WTC11 (cell line): Measurements from ENCODE around the gene LRMDA. TPM values are rescaled to one million over a fixed set of nuclear protein-coding genes. Genes with fewer than 3 reads are reported as not detected.

Experiments used
- ATAC-seq: fragments of 200-7000 bp; cut with Tn5 transposase; 2 replicates; pipeline ENCODE4 v1.10.0; 2021; ENCODE audit warnings: mild to moderate bottlenecking, moderate library complexity
- CTCF ChIA-PET: fragments of 300-600 bp; sonication (Branson Sonifier 250); formaldehyde crosslinking; loops from one replicate; lab custom pipeline; 2021; ENCODE audit warnings: antibody characterized with exemption; lab: Charles Lee
- POLR2A ChIA-PET: fragments of 350-600 bp; sonication (Branson Sonifier 250); formaldehyde crosslinking; loops from one replicate; lab custom pipeline; 2021; ENCODE audit warnings: antibody characterized with exemption; lab: Charles Lee
- DNase-seq: peaks from one replicate; pipeline ENCODE4 v3.0.0; 2021; ENCODE audit warnings: low spot score
- H3K27ac Mint-ChIP-seq: 2 replicates; pipeline ENCODE4 v1.8.0; 2021; ENCODE audit warnings: mixed read lengths
- H3K27me3 Mint-ChIP-seq: 2 replicates; pipeline ENCODE4 v1.8.0; 2021; ENCODE audit warnings: low read depth, mild to moderate bottlenecking, moderate library complexity, mixed read lengths
- H3K36me3 Mint-ChIP-seq: 2 replicates; pipeline ENCODE4 v1.8.0; 2021; ENCODE audit warnings: mixed read lengths
- H3K4me1 Mint-ChIP-seq: 2 replicates; pipeline ENCODE4 v1.8.0; 2022; ENCODE audit warnings: mixed read lengths
- H3K4me3 Mint-ChIP-seq: 2 replicates; pipeline ENCODE4 v1.8.0; 2021; ENCODE audit warnings: mild to moderate bottlenecking, moderate library complexity, mixed read lengths
- H3K9me3 Mint-ChIP-seq: 2 replicates; pipeline ENCODE4 v1.8.0; 2021; ENCODE audit warnings: mixed read lengths
- ETV6 ChIP-seq: sonication (generic); formaldehyde crosslinking; IDR thresholded peaks from 2 replicates; pipeline ENCODE4 v1.8.1; 2022; ENCODE audit warnings: mild to moderate bottlenecking, missing genetic modification reagents
- FOXP1 ChIP-seq: sonication (generic); formaldehyde crosslinking; IDR thresholded peaks from 2 replicates; pipeline ENCODE4 v1.8.0; 2022; ENCODE audit warnings: missing genetic modification reagents, mild to moderate bottlenecking, moderate library complexity, borderline replicate concordance
- GTF2I ChIP-seq: fragments of 250-450 bp; sonication (Bioruptor Pico); conservative IDR thresholded peaks from 2 replicates; pipeline ENCODE4 v1.4.0; 2021; ENCODE audit warnings: mild to moderate bottlenecking
- RORB ChIP-seq: fragments of 250-450 bp; sonication (Bioruptor Pico); IDR thresholded peaks from 2 replicates; pipeline ENCODE4 v1.9.0; 2021; ENCODE audit warnings: mild to moderate bottlenecking
- SMAD3 ChIP-seq: sonication (generic); formaldehyde crosslinking; IDR thresholded peaks from 2 replicates; pipeline ENCODE4 v1.8.0; 2022; ENCODE audit warnings: missing genetic modification reagents, mild to moderate bottlenecking, borderline replicate concordance
- TEAD4 ChIP-seq: sonication (generic); formaldehyde crosslinking; IDR thresholded peaks from 2 replicates; pipeline ENCODE4 v1.8.0; 2022; ENCODE audit warnings: mild to moderate bottlenecking, missing genetic modification reagents
- USF2 ChIP-seq: sonication (generic); formaldehyde crosslinking; IDR thresholded peaks from 2 replicates; pipeline ENCODE4 v1.8.1; 2023; ENCODE audit warnings: mild to moderate bottlenecking, missing genetic modification reagents, moderate library complexity
- ZMAT4 ChIP-seq: fragments of 250-450 bp; sonication (Bioruptor Pico); IDR thresholded peaks from 2 replicates; pipeline ENCODE4 v1.9.0; 2021; ENCODE audit warnings: mild to moderate bottlenecking
- total RNA-seq: library from RNA; stranded (reverse); gene quantifications from 3 replicates; pipeline ENCODE4 v1.2.3, GENCODE V29; 2021
- TF ChIP-seq, protein P1 (sequence below): sonication (generic); formaldehyde crosslinking; IDR thresholded peaks from 2 replicates; pipeline ENCODE4 v1.8.1; 2022; ENCODE audit warnings: low read depth, missing genetic modification reagents, borderline replicate concordance
- TF ChIP-seq, protein P2 (sequence below): sonication (generic); formaldehyde crosslinking; IDR thresholded peaks from 2 replicates; pipeline ENCODE4 v1.8.1; 2023; ENCODE audit warnings: mild to moderate bottlenecking, missing genetic modification reagents
- TF ChIP-seq, protein P3 (sequence below): fragments of 250-450 bp; sonication (Bioruptor Pico); IDR thresholded peaks from 2 replicates; pipeline ENCODE4 v1.9.0; 2021; ENCODE audit warnings: mild to moderate bottlenecking, borderline replicate concordance
- TF ChIP-seq, protein P4 (sequence below): fragments of 250-450 bp; sonication (Bioruptor Pico); IDR thresholded peaks from 2 replicates; pipeline ENCODE4 v1.9.0; 2021; ENCODE audit warnings: mild to moderate bottlenecking
- TF ChIP-seq, protein P5 (sequence below): sonication (generic); formaldehyde crosslinking; IDR thresholded peaks from 2 replicates; pipeline ENCODE4 v1.8.0; 2022; ENCODE audit warnings: mild to moderate bottlenecking, missing genetic modification reagents

Gene LRMDA
- total RNA-seq, 1 experiment from 2014 or later, result 0.92 TPM

DNA sequence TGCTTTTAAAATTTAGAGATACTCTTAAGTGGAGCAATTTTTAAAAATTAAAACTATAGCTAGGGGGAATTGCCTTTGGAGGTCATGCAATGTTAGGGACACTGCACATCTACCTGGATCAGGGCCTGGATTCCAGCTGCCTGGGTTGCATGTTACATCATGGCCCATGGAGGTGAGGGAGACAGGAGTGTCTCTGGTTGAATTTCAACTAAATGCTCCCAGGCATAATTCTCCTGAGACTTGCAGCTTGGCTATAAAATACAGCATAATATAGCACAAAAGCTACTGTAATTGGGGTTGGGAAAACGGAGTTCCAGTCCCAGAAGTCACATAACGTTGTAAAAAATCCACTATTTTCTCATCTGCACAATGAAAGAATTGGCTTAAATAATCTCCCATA, 782.5 kb downstream of the LRMDA start (continued):
- TF ChIP-seq, protein P1, sequence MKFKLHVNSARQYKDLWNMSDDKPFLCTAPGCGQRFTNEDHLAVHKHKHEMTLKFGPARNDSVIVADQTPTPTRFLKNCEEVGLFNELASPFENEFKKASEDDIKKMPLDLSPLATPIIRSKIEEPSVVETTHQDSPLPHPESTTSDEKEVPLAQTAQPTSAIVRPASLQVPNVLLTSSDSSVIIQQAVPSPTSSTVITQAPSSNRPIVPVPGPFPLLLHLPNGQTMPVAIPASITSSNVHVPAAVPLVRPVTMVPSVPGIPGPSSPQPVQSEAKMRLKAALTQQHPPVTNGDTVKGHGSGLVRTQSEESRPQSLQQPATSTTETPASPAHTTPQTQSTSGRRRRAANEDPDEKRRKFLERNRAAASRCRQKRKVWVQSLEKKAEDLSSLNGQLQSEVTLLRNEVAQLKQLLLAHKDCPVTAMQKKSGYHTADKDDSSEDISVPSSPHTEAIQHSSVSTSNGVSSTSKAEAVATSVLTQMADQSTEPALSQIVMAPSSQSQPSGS, result no peak
- TF ChIP-seq, all 79 proteins: peak for 0

GRCh38 chr10:76218035-76218434, 786.6 kb downstream of the LRMDA start:
- POLR2A ChIA-PET, result no interaction called here
- Mint-ChIP-seq H3K27ac (no peak overlapping the region), H3K4me1 (0 out of 2 replicates have a peak, but pooled peaks cover 3% of the 10 kb centered on the region), H3K36me3 (no peaks in the 10 kb centered on the region), H3K4me3 (no peak overlapping the region)
- CTCF ChIA-PET, result no interaction called here
- ATAC-seq, result no peak
- TF ChIP-seq, protein P2, sequence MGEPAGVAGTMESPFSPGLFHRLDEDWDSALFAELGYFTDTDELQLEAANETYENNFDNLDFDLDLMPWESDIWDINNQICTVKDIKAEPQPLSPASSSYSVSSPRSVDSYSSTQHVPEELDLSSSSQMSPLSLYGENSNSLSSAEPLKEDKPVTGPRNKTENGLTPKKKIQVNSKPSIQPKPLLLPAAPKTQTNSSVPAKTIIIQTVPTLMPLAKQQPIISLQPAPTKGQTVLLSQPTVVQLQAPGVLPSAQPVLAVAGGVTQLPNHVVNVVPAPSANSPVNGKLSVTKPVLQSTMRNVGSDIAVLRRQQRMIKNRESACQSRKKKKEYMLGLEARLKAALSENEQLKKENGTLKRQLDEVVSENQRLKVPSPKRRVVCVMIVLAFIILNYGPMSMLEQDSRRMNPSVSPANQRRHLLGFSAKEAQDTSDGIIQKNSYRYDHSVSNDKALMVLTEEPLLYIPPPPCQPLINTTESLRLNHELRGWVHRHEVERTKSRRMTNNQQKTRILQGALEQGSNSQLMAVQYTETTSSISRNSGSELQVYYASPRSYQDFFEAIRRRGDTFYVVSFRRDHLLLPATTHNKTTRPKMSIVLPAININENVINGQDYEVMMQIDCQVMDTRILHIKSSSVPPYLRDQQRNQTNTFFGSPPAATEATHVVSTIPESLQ, result no peak
- TF ChIP-seq GTF2I, result no peak
- no peak for TF ChIP-seq SMAD3 (CRISPR knock-in tag)
- TF ChIP-seq, protein P3, sequence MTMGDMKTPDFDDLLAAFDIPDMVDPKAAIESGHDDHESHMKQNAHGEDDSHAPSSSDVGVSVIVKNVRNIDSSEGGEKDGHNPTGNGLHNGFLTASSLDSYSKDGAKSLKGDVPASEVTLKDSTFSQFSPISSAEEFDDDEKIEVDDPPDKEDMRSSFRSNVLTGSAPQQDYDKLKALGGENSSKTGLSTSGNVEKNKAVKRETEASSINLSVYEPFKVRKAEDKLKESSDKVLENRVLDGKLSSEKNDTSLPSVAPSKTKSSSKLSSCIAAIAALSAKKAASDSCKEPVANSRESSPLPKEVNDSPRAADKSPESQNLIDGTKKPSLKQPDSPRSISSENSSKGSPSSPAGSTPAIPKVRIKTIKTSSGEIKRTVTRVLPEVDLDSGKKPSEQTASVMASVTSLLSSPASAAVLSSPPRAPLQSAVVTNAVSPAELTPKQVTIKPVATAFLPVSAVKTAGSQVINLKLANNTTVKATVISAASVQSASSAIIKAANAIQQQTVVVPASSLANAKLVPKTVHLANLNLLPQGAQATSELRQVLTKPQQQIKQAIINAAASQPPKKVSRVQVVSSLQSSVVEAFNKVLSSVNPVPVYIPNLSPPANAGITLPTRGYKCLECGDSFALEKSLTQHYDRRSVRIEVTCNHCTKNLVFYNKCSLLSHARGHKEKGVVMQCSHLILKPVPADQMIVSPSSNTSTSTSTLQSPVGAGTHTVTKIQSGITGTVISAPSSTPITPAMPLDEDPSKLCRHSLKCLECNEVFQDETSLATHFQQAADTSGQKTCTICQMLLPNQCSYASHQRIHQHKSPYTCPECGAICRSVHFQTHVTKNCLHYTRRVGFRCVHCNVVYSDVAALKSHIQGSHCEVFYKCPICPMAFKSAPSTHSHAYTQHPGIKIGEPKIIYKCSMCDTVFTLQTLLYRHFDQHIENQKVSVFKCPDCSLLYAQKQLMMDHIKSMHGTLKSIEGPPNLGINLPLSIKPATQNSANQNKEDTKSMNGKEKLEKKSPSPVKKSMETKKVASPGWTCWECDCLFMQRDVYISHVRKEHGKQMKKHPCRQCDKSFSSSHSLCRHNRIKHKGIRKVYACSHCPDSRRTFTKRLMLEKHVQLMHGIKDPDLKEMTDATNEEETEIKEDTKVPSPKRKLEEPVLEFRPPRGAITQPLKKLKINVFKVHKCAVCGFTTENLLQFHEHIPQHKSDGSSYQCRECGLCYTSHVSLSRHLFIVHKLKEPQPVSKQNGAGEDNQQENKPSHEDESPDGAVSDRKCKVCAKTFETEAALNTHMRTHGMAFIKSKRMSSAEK (CRISPR knock-in tag), result no peak
- TF ChIP-seq USF2 (CRISPR knock-in tag), result no peak
- TF ChIP-seq ZMAT4, result no peak
- TF ChIP-seq, protein P4, sequence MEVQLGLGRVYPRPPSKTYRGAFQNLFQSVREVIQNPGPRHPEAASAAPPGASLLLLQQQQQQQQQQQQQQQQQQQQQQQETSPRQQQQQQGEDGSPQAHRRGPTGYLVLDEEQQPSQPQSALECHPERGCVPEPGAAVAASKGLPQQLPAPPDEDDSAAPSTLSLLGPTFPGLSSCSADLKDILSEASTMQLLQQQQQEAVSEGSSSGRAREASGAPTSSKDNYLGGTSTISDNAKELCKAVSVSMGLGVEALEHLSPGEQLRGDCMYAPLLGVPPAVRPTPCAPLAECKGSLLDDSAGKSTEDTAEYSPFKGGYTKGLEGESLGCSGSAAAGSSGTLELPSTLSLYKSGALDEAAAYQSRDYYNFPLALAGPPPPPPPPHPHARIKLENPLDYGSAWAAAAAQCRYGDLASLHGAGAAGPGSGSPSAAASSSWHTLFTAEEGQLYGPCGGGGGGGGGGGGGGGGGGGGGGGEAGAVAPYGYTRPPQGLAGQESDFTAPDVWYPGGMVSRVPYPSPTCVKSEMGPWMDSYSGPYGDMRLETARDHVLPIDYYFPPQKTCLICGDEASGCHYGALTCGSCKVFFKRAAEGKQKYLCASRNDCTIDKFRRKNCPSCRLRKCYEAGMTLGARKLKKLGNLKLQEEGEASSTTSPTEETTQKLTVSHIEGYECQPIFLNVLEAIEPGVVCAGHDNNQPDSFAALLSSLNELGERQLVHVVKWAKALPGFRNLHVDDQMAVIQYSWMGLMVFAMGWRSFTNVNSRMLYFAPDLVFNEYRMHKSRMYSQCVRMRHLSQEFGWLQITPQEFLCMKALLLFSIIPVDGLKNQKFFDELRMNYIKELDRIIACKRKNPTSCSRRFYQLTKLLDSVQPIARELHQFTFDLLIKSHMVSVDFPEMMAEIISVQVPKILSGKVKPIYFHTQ (CRISPR knock-in tag), result no peak
- TF ChIP-seq, all 79 proteins: peak for 0
- Mint-ChIP-seq H3K9me3 (peaks cover 10% of the 10 kb centered on the region), H3K27me3 (peaks cover 71% of the 10 kb centered on the region)
- no peak for DNase-seq

- Mint-ChIP-seq H3K27me3 (peaks cover 98% of the 10 kb centered on the region), H3K4me1 (peaks cover 52% of the 10 kb centered on the region), H3K27ac (no peak overlapping the region), H3K36me3 (0 out of 2 replicates have a peak, but pooled peaks cover 2% of the 10 kb centered on the region), H3K9me3 (peaks cover 3% of the 10 kb centered on the region), H3K4me3 (no peak overlapping the region)
- CTCF ChIA-PET, result interaction anchor here (0.9 to 1.2 kb wide), 2 partner anchors 74 to 635 kb away, joined by 3 read pairs; no protein-coding TSS in a partner anchor
- POLR2A ChIA-PET, result no interaction called here
- no peak for DNase-seq
- no peak for ATAC-seq
- no peak for TF ChIP-seq USF2 (CRISPR knock-in tag)
- no peak for TF ChIP-seq TEAD4
- TF ChIP-seq, protein P4 (CRISPR knock-in tag), result no peak
- no peak for TF ChIP-seq ETV6
- TF ChIP-seq, protein P5, sequence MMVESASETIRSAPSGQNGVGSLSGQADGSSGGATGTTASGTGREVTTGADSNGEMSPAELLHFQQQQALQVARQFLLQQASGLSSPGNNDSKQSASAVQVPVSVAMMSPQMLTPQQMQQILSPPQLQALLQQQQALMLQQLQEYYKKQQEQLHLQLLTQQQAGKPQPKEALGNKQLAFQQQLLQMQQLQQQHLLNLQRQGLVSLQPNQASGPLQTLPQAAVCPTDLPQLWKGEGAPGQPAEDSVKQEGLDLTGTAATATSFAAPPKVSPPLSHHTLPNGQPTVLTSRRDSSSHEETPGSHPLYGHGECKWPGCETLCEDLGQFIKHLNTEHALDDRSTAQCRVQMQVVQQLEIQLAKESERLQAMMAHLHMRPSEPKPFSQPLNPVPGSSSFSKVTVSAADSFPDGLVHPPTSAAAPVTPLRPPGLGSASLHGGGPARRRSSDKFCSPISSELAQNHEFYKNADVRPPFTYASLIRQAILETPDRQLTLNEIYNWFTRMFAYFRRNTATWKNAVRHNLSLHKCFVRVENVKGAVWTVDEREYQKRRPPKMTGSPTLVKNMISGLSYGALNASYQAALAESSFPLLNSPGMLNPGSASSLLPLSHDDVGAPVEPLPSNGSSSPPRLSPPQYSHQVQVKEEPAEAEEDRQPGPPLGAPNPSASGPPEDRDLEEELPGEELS (CRISPR knock-in tag), result no peak
- TF ChIP-seq RORB (CRISPR knock-in tag), result no peak
- TF ChIP-seq FOXP1 (CRISPR knock-in tag), result no peak
These were observed 797.9 kb downstream of the LRMDA start for GRCh38 chr10:76229341-76229740.
